Thyroid gland (tissue), 4 donors: ENCODE results near the gene PLK5.

ENCODE experiments used
- POLR2A ChIP-seq, 2 donors: fragments of 450-650 bp; IDR thresholded peaks; one replicate each; pipeline ENCODE4 v1.6.1; 2017; ENCODE audit warnings: antibody characterized with exemption in 2 of 2, mild to moderate bottlenecking in 2 of 2, moderate library complexity in 1 of 2
- TF ChIP-seq, protein P1 (sequence below), 6 experiments: fragments of 200-600 bp in 3 of 6; fragments of 450-650 bp in 3 of 6; sonication (generic) in 3 of 6; IDR thresholded peaks; one replicate each; pipeline ENCODE4 v1.5.1; 2016 to 2019; ENCODE audit warnings: antibody characterized with exemption in 6 of 6, mild to moderate bottlenecking in 2 of 6, inconsistent platforms in 1 of 6, moderate library complexity in 1 of 6

- TF ChIP-seq, protein P1, sequence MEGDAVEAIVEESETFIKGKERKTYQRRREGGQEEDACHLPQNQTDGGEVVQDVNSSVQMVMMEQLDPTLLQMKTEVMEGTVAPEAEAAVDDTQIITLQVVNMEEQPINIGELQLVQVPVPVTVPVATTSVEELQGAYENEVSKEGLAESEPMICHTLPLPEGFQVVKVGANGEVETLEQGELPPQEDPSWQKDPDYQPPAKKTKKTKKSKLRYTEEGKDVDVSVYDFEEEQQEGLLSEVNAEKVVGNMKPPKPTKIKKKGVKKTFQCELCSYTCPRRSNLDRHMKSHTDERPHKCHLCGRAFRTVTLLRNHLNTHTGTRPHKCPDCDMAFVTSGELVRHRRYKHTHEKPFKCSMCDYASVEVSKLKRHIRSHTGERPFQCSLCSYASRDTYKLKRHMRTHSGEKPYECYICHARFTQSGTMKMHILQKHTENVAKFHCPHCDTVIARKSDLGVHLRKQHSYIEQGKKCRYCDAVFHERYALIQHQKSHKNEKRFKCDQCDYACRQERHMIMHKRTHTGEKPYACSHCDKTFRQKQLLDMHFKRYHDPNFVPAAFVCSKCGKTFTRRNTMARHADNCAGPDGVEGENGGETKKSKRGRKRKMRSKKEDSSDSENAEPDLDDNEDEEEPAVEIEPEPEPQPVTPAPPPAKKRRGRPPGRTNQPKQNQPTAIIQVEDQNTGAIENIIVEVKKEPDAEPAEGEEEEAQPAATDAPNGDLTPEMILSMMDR (IDR thresholded peaks at IDR 0.05) = no peak
- TF ChIP-seq POLR2A (IDR thresholded peaks at IDR 0.05) = no peak
These were observed 57.1 kb downstream of the PLK5 start for GRCh38 chr19:1580957-1581356.
